Uterus (tissue), 2 donors: ENCODE results near the gene CBLN3.

Source experiments
- POLR2A ChIP-seq, 2 donors: fragments of 450-650 bp; IDR thresholded peaks; one replicate each; pipeline ENCODE4 v1.6.1; 2016; ENCODE audit warnings: antibody characterized with exemption in 2 of 2, mild to moderate bottlenecking in 1 of 2, moderate library complexity in 1 of 2
- TF ChIP-seq, protein P1 (sequence below), 4 experiments: fragments of 200-600 bp in 2 of 4; fragments of 450-650 bp in 2 of 4; sonication (generic) in 2 of 4; IDR thresholded peaks; one replicate each; pipeline ENCODE4 v1.5.1; 2016 to 2019; ENCODE audit warnings: antibody characterized with exemption in 4 of 4, mild to moderate bottlenecking in 2 of 4, moderate library complexity in 1 of 4

DNA sequence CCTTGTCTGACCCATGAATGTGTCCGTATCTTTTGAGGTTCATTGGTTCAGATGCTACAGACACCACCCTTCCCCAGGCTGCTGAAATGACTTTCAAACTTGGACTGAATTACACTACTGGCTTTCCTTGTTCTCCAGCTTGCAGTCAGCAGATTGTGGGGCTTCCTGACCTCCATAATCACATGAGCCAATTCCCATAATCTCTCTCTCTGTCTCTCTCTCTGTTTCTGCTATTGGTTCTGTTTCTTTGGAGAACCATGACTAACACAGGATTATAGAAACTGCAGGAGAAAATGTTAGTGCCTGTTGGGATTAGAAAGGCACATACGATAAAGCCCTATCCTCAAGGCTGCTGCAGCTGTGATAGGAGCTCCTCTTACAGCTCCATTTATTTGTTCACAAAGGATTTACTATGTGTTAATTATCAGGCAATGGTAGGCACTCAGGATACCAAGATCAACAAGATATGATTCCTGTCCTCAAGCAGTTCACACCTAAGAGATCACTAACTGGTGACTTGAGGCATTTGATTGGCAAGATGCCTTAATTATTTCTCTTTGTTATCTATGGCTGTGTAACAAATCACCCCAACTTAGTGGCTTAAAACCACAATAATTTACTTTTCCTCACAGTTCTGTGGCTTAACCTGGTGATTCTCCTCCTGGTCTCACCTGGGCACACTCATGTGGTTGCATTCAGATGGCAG, 40.8 kb downstream of the CBLN3 start:
- TF ChIP-seq, protein P1, sequence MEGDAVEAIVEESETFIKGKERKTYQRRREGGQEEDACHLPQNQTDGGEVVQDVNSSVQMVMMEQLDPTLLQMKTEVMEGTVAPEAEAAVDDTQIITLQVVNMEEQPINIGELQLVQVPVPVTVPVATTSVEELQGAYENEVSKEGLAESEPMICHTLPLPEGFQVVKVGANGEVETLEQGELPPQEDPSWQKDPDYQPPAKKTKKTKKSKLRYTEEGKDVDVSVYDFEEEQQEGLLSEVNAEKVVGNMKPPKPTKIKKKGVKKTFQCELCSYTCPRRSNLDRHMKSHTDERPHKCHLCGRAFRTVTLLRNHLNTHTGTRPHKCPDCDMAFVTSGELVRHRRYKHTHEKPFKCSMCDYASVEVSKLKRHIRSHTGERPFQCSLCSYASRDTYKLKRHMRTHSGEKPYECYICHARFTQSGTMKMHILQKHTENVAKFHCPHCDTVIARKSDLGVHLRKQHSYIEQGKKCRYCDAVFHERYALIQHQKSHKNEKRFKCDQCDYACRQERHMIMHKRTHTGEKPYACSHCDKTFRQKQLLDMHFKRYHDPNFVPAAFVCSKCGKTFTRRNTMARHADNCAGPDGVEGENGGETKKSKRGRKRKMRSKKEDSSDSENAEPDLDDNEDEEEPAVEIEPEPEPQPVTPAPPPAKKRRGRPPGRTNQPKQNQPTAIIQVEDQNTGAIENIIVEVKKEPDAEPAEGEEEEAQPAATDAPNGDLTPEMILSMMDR (IDR thresholded peaks at IDR 0.05): no peak
- no peak for TF ChIP-seq POLR2A (IDR thresholded peaks at IDR 0.05)
